ENCODE results near the gene ANO6.

GRCh38 chr12:45355730-45356129 lies 139.8 kb downstream of the ANO6 start:
- TF ChIP-seq POLR2AphosphoS5 (IDR thresholded peaks at IDR 0.05; ENCODE audit: low read depth, low read length) (no peak), POLR2A (IDR thresholded peaks at IDR 0.05; ENCODE audit: low read depth, low read length) (no peak), PAX5 (IDR thresholded peaks at IDR 0.05; ENCODE audit: insufficient read depth, low read length, severe bottlenecking) (no peak), POU2F2 (IDR thresholded peaks at IDR 0.05; ENCODE audit: low read depth, low read length) (no peak)

All from GM12891 (cell line).